Nephron progenitor cell (in vitro differentiated cells): ENCODE measurements around the gene IL6ST.

Experiments used
- DNase-seq: peaks from one replicate; pipeline ENCODE4 v3.0.0; 2021
- H3K27ac Mint-ChIP-seq: 2 replicates; pipeline ENCODE4 v1.8.0; 2021; ENCODE audit warnings: mild to moderate bottlenecking, moderate library complexity, mixed read lengths
- H3K27me3 Mint-ChIP-seq: 2 replicates; pipeline ENCODE4 v1.8.0; 2021; ENCODE audit warnings: mild to moderate bottlenecking, low read depth, mixed read lengths; ENCODE audit not compliant: poor library complexity
- H3K36me3 Mint-ChIP-seq: 2 replicates; pipeline ENCODE4 v1.8.0; 2021; ENCODE audit warnings: low read depth, mixed read lengths
- H3K4me1 Mint-ChIP-seq: 2 replicates; pipeline ENCODE4 v1.8.0; 2021; ENCODE audit warnings: mixed read lengths
- H3K4me3 Mint-ChIP-seq: 2 replicates; pipeline ENCODE4 v1.8.0; 2021; ENCODE audit warnings: mild to moderate bottlenecking, moderate library complexity, mixed read lengths
- H3K9me3 Mint-ChIP-seq: 2 replicates; pipeline ENCODE4 v1.8.0; 2021; ENCODE audit warnings: mild to moderate bottlenecking, moderate library complexity, mixed read lengths
- CTCF ChIP-seq: fragments of 200-600 bp; sonication (generic); IDR thresholded peaks from 2 replicates; pipeline ENCODE4 v1.5.0; 2021; ENCODE audit warnings: antibody characterized with exemption

Gene IL6ST

DNA sequence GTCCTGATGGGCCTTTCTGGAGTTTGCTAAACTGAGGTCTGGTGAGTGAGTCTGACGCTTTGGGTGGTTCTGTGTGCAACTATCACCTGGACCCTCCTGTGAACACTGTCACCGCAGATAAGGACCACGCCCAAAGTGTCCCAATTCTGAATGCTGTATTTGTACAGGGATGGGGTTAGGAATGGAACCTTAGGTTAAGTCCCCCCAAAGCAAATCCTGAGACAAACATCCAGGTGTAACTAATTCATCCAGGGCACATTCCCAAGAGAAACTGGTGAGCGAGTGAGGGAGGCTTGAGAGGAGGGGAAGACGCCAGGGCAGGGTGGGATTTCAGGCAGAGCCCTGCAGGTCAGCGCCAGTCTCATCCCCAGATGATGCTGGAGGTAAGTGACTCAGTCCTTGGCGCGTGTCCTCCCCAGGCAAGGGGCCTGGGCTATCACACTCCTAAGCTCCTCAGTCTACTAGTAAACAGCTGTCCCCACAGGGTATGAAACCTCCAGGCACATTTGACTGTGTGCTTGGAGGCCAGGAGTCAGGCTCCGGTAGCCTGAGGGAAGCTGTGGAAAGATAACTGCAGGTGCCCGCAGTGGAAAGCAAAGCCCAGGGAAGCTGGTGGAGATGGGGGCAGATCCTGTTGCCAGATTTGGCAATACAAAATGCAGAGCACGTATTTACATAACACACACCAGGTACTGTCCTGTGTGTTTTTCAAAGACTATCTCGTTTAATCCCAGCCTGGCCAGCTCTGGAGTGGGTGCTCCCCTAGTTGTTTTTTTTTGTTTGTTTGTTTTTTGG lies 66.7 kb downstream of the IL6ST start:
- no peaks in the 10 kb centered on the region for H3K36me3 Mint-ChIP-seq
- H3K4me3 Mint-ChIP-seq: no peak overlapping the region
- peaks cover 10% of the 10 kb centered on the region for H3K27me3 Mint-ChIP-seq
- H3K4me1 Mint-ChIP-seq: peaks cover 5% of the 10 kb centered on the region
- DNase-seq: no peak
- H3K9me3 Mint-ChIP-seq: peaks cover 3% of the 10 kb centered on the region
- H3K27ac Mint-ChIP-seq: no peak overlapping the region
- no peak for TF ChIP-seq CTCF

DNA sequence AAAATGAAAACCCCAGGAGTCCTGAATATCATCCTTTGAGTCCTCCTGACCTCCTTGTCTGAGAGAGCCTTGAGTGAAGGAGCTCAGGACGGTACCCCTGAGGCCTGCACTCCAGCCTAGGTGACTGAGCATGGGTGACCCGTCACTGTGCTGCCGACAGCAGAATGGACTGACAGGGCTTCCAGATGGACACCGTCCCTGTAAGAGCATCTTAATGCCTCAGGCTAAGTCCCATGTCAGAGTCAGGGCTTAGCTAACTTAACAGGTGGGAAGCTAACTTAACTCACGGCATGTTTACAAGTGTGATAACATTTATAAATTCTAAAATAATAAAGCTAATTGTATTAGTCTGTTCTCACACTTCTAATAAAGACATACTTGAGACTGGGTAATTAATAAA lies 68.3 kb downstream of the IL6ST start:
- Mint-ChIP-seq H3K27ac (no peak overlapping the region), H3K36me3 (no peaks in the 10 kb centered on the region), H3K4me3 (no peak overlapping the region), H3K4me1 (peaks cover 13% of the 10 kb centered on the region), H3K9me3 (peaks cover 3% of the 10 kb centered on the region), H3K27me3 (peaks cover 14% of the 10 kb centered on the region)
- no peak for DNase-seq
- TF ChIP-seq CTCF: no peak

GRCh38 chr5:55925712-55926111 lies 69.1 kb downstream of the IL6ST start:
- TF ChIP-seq CTCF: no peak
- Mint-ChIP-seq H3K4me3 (no peak overlapping the region), H3K9me3 (peaks cover 3% of the 10 kb centered on the region), H3K36me3 (no peaks in the 10 kb centered on the region), H3K4me1 (peaks cover 21% of the 10 kb centered on the region), H3K27me3 (peaks cover 14% of the 10 kb centered on the region), H3K27ac (no peak overlapping the region)
- DNase-seq: no peak

DNA sequence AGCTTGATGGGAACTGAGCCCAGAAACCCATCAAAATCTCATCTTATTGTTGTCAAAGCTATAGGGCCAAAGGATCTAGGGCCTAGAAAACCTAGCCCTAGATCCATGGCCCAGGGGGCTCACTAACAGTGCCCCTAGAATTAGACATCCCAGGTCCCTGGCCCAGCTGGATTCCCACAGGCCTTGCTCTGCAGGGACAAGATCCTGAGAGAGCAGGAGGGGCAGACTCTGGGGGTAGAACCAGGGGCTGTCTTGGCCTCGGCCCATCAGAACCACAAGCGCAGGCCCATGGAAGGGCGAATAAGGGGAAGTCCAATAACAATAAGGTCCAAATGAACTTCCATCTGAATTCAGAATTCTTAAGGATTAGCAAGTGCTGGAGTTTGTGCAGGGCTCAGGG lies 69.6 kb downstream of the IL6ST start:
- no peak for TF ChIP-seq CTCF
- no peak for DNase-seq
- Mint-ChIP-seq H3K27me3 (peaks cover 14% of the 10 kb centered on the region), H3K27ac (no peak overlapping the region), H3K4me1 (peaks cover 24% of the 10 kb centered on the region), H3K4me3 (no peak overlapping the region), H3K9me3 (peaks cover 3% of the 10 kb centered on the region), H3K36me3 (no peaks in the 10 kb centered on the region)

GRCh38 chr5:55924744-55925143 lies 70.0 kb downstream of the IL6ST start:
- TF ChIP-seq CTCF: no peak
- DNase-seq: no peak
- H3K36me3 Mint-ChIP-seq: no peaks in the 10 kb centered on the region
- no peak overlapping the region for H3K4me3 Mint-ChIP-seq
- peaks cover 3% of the 10 kb centered on the region for H3K9me3 Mint-ChIP-seq
- H3K27ac Mint-ChIP-seq: no peak overlapping the region
- peaks cover 24% of the 10 kb centered on the region for H3K4me1 Mint-ChIP-seq
- H3K27me3 Mint-ChIP-seq: peaks cover 14% of the 10 kb centered on the region
